Endothelial cell of umbilical vein (primary cell): ENCODE results near the gene SNX4. TPM values are rescaled to one million over a fixed set of nuclear protein-coding genes. Genes with fewer than 3 reads are reported as not detected.

Source experiments
- BruUV-seq: library from RNA; stranded (reverse); fragments of 400-500 nt; replicated peaks from 2 replicates; lab custom pipeline; 2021; lab: Mats Ljungman, UMichigan
- CTCF ChIA-PET: fragments of 300-600, 350-600 bp; sonication (Branson Sonifier 250); formaldehyde crosslinking; loops from one replicate; lab custom pipeline; 2021; ENCODE audit warnings: antibody characterized with exemption, inconsistent platforms; lab: Charles Lee
- POLR2A ChIA-PET: fragments of 300-600, 350-600 bp; sonication (Branson Sonifier 250); formaldehyde crosslinking; loops from one replicate; lab custom pipeline; 2021; ENCODE audit warnings: antibody characterized with exemption, inconsistent platforms; lab: Charles Lee
- DNase-seq: peaks from one replicate; pipeline ENCODE4 v3.0.0-alpha.2; 2011; ENCODE audit warnings: low read depth, low spot score
- FAIRE-seq: peaks from 2 replicates; lab custom pipeline; 2011; peaks lifted over from hg19 to GRCh38; lab: Jason Lieb, UNC
- H2AFZ ChIP-seq: 2 replicates; pipeline ENCODE4 v1.6.0; 2012; ENCODE audit warnings: low read depth, low read length, control low read depth, inconsistent platforms
- H3K27ac ChIP-seq: 2 replicates; pipeline ENCODE4 v1.5.1; 2011; ENCODE audit warnings: low read depth, mild to moderate bottlenecking, control low read depth, low read length, moderate library complexity; ENCODE audit not compliant: insufficient read depth
- H3K27me3 ChIP-seq, 2 experiments: 2 replicates each; pipeline versions ENCODE4 v1.6.0 to v1.6.1; 2011; ENCODE audit warnings: low read length in 2 of 2, mixed read lengths in 1 of 2; ENCODE audit not compliant: control insufficient read depth in 2 of 2, insufficient read depth in 2 of 2
- H3K36me3 ChIP-seq, 2 experiments: 2 replicates in 1 of 2; 3 replicates in 1 of 2; pipeline ENCODE4 v1.5.1; 2011; ENCODE audit warnings: low read length in 2 of 2, mild to moderate bottlenecking in 1 of 2, moderate library complexity in 1 of 2; ENCODE audit not compliant: control insufficient read depth in 2 of 2, insufficient read depth in 2 of 2; ENCODE audit errors: extremely low read depth in 1 of 2
- H3K4me1 ChIP-seq: 3 replicates; pipeline ENCODE4 v1.5.1; 2011; ENCODE audit warnings: mild to moderate bottlenecking, low read length; ENCODE audit not compliant: control insufficient read depth, insufficient read depth; ENCODE audit errors: extremely low read depth
- H3K4me2 ChIP-seq: 2 replicates; pipeline ENCODE4 v1.6.1; 2011; ENCODE audit warnings: low read length, control low read depth, mixed read lengths; ENCODE audit not compliant: insufficient read depth
- H3K4me3 ChIP-seq, 3 experiments: fragments of 200-600 bp in 1 of 3; sonication (generic), shearing (Covaris generic) in 1 of 3; replicated peaks in 1 of 3; 2 replicates each; pipeline ENCODE4 v1.5.1; 2011 to 2016; ENCODE audit warnings: control low read depth in 3 of 3, low read length in 3 of 3, mild to moderate bottlenecking in 2 of 3, inconsistent platforms in 1 of 3, low read depth in 1 of 3, moderate library complexity in 1 of 3; ENCODE audit not compliant: insufficient read depth in 1 of 3
- H3K79me2 ChIP-seq: 2 replicates; pipeline ENCODE4 v1.6.0; 2012; ENCODE audit warnings: low read length, inconsistent platforms; ENCODE audit not compliant: control insufficient read depth, insufficient read depth
- H3K9ac ChIP-seq: replicated peaks from 2 replicates; pipeline ENCODE3; 2011; ENCODE audit warnings: low read length, control low read depth; ENCODE audit not compliant: insufficient read depth; ENCODE audit errors: extremely low read depth
- H3K9me1 ChIP-seq: replicated peaks from 3 replicates; pipeline ENCODE4 v1.6.0; 2011; ENCODE audit warnings: mild to moderate bottlenecking, low read length; ENCODE audit not compliant: control insufficient read depth, insufficient read depth; ENCODE audit errors: extremely low read depth
- H3K9me3 ChIP-seq: replicated peaks from 2 replicates; pipeline ENCODE4 v1.5.1; 2012; ENCODE audit warnings: low read length, inconsistent platforms; ENCODE audit not compliant: control insufficient read depth, insufficient read depth
- H4K20me1 ChIP-seq: replicated peaks from 2 replicates; pipeline ENCODE3; 2011; ENCODE audit warnings: mild to moderate bottlenecking, low read length; ENCODE audit not compliant: control insufficient read depth, insufficient read depth; ENCODE audit errors: extremely low read depth
- CTCF ChIP-seq, 2 donors: IDR thresholded peaks; 1 replicate in 1 of 2; 2 replicates in 1 of 2; pipeline ENCODE4 v1.5.1; 2011; ENCODE audit warnings: low read length in 2 of 2, mild to moderate bottlenecking in 2 of 2, moderate library complexity in 2 of 2, control low read depth in 1 of 2, inconsistent platforms in 1 of 2, low read depth in 1 of 2; ENCODE audit not compliant: insufficient read depth in 1 of 2; ENCODE audit errors: extremely low read depth in 1 of 2
- EZH2 ChIP-seq: IDR thresholded peaks from 2 replicates; pipeline ENCODE4 v1.6.1; 2012; ENCODE audit warnings: borderline replicate concordance, low read depth, mild to moderate bottlenecking, moderate library complexity, low read length, inconsistent platforms; ENCODE audit not compliant: severe bottlenecking
- FOS ChIP-seq: IDR thresholded peaks from 2 replicates; pipeline ENCODE4 v1.6.1; 2011; ENCODE audit warnings: mild to moderate bottlenecking, low read length, moderate library complexity, borderline replicate concordance; ENCODE audit not compliant: insufficient read depth
- JUN ChIP-seq: IDR thresholded peaks from 2 replicates; pipeline ENCODE4 v1.6.1; 2011; ENCODE audit warnings: borderline replicate concordance, low read depth; ENCODE audit not compliant: insufficient read length, insufficient read depth
- MAX ChIP-seq: IDR thresholded peaks from 2 replicates; pipeline ENCODE4 v1.6.1; 2011; ENCODE audit not compliant: insufficient read depth, insufficient read length
- MYC ChIP-seq: IDR thresholded peaks from one replicate; pipeline ENCODE4 v1.6.1; 2011; ENCODE audit warnings: mild to moderate bottlenecking, low read depth, low read length
- POLR2A ChIP-seq: IDR thresholded peaks from 2 replicates; pipeline ENCODE4 v1.6.1; 2012; ENCODE audit warnings: low read depth, mild to moderate bottlenecking, control low read depth, low read length
- dilution Hi-C: fragments of 300-500 bp; cut with MboI; formaldehyde crosslinking; loops from one replicate; pipeline ENCODE4 v1.15.0; 2019; ENCODE audit warnings: low sequenced_read_pairs; ENCODE audit not compliant: extremely low pct_ligation_motif_present
- intact Hi-C: fragments of 100-400 bp; cut with micrococcal nuclease; formaldehyde crosslinking; loops from one replicate; pipeline ENCODE4 v1.10.0; 2022
- polyA plus RNA-seq, 4 experiments: library from polyadenylated mRNA; depleted of rRNA in 3 of 4; stranded (reverse) in 3 of 4; unstranded in 1 of 4; fragments of >200 nt; gene quantifications; 2 replicates each; pipeline versions ENCODE4 v1.2.1 to v1.2.3, GENCODE V29; 2011 to 2012; ENCODE audit warnings: missing spikeins in 1 of 4
- total RNA-seq: library from RNA; stranded (reverse); gene quantifications from 2 replicates; pipeline ENCODE4 v1.2.3, GENCODE V29; 2021

SNX4 gene
- total and polyA plus RNA-seq, 2 donors (not counting 3 experiments of a cell fraction or from before 2014, with no cell fraction given): 7.5 to 39.2 TPM

GRCh38 chr3:125556314-125556713, 36.3 kb upstream of the SNX4 start:
- H3K4me1 ChIP-seq: no peaks in the 10 kb centered on the region
- no peak overlapping the region for H2AFZ ChIP-seq
- H3K9me1 ChIP-seq: no peaks in the 10 kb centered on the region
- DNase-seq (no peak), FAIRE-seq (no peak)
- no TSS peak for BruUV-seq
- no peak overlapping the region for H3K4me3 ChIP-seq
- dilution Hi-C loops: no loop called here
- CTCF ChIA-PET: interaction anchor here (1.2 kb wide), 1 partner anchor 9 kb away, joined by 3 read pairs; no protein-coding TSS in a partner anchor
- no peak overlapping the region for H3K27ac ChIP-seq
- H4K20me1 ChIP-seq: no peaks in the 10 kb centered on the region
- intact Hi-C loops: no loop called here
- H3K9ac ChIP-seq: no peak overlapping the region
- no peaks in the 10 kb centered on the region for H3K27me3 ChIP-seq
- no peak overlapping the region for H3K4me2 ChIP-seq
- POLR2A ChIA-PET: no interaction called here
- TF ChIP-seq FOS (no peak), MAX (no peak), POLR2A (no peak)
- no peaks in the 10 kb centered on the region for H3K9me3 ChIP-seq
- peaks cover 3 to 4% of the 10 kb centered on the region in 2 experiments for H3K36me3 ChIP-seq
- no peaks in the 10 kb centered on the region for H3K79me2 ChIP-seq

GRCh38 chr3:125552401-125552800, 32.4 kb upstream of the SNX4 start:
- DNase-seq (no peak), FAIRE-seq (no peak)
- no peaks in the 10 kb centered on the region for H3K27me3 ChIP-seq
- H4K20me1 ChIP-seq: no peaks in the 10 kb centered on the region
- dilution Hi-C loops: no loop called here
- H3K4me3 ChIP-seq: no peak overlapping the region
- intact Hi-C loops: no loop called here
- H3K4me2 ChIP-seq: no peak overlapping the region
- H3K79me2 ChIP-seq: no peaks in the 10 kb centered on the region
- peaks cover 3 to 4% of the 10 kb centered on the region in 2 experiments for H3K36me3 ChIP-seq
- no peaks in the 10 kb centered on the region for H3K9me3 ChIP-seq
- no peaks in the 10 kb centered on the region for H3K9me1 ChIP-seq
- H3K9ac ChIP-seq: no peak overlapping the region
- POLR2A ChIA-PET: no interaction called here
- no TSS peak for BruUV-seq
- no peak overlapping the region for H2AFZ ChIP-seq
- CTCF ChIA-PET: interaction anchor here (0.9 kb wide), 1 partner anchor 8 kb away, joined by 3 read pairs; no protein-coding TSS in a partner anchor
- no peak overlapping the region for H3K27ac ChIP-seq
- no peaks in the 10 kb centered on the region for H3K4me1 ChIP-seq
- TF ChIP-seq MAX (no peak), MYC (no peak), EZH2 (no peak), JUN (no peak), CTCF (IDR thresholded peaks at IDR 0.05; ENCODE audit: extremely low read depth in 1 of 2, insufficient read depth in 1 of 2, low read depth in 1 of 2, low read length in 2 of 2) (no peak), POLR2A (no peak)
